ENCODE results near the gene POLL. TPM values are rescaled to one million over a fixed set of nuclear protein-coding genes. Genes with fewer than 3 reads are reported as not detected.

The POLL gene
- total RNA-seq, 1 experiment from 2014 or later = 46.2 TPM

GRCh38 chr10:101569323-101569621 is 18.8 kb downstream of the POLL start (continued):
- TF ChIP-seq NFATC4 (CRISPR knock-in tag; IDR thresholded peaks at IDR 0.05) (no peak), RELA (CRISPR knock-in tag; IDR thresholded peaks at IDR 0.05; ENCODE audit: borderline replicate concordance) (no peak), SOX15 (CRISPR knock-in tag; IDR thresholded peaks at IDR 0.05) (no peak), CREB1 (CRISPR knock-in tag; IDR thresholded peaks at IDR 0.05) (no peak), JUN (CRISPR knock-in tag; IDR thresholded peaks at IDR 0.05) (no peak), ZNF138 (CRISPR knock-in tag; conservative IDR thresholded peaks at IDR 0.05) (no peak), ELF4 (CRISPR knock-in tag; IDR thresholded peaks at IDR 0.05; ENCODE audit: low read depth) (no peak)
- TF ChIP-seq, protein P1, sequence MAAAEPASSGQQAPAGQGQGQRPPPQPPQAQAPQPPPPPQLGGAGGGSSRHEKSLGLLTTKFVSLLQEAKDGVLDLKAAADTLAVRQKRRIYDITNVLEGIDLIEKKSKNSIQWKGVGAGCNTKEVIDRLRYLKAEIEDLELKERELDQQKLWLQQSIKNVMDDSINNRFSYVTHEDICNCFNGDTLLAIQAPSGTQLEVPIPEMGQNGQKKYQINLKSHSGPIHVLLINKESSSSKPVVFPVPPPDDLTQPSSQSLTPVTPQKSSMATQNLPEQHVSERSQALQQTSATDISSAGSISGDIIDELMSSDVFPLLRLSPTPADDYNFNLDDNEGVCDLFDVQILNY (CRISPR knock-in tag; IDR thresholded peaks at IDR 0.05) = no peak
- TF ChIP-seq, protein P2, sequence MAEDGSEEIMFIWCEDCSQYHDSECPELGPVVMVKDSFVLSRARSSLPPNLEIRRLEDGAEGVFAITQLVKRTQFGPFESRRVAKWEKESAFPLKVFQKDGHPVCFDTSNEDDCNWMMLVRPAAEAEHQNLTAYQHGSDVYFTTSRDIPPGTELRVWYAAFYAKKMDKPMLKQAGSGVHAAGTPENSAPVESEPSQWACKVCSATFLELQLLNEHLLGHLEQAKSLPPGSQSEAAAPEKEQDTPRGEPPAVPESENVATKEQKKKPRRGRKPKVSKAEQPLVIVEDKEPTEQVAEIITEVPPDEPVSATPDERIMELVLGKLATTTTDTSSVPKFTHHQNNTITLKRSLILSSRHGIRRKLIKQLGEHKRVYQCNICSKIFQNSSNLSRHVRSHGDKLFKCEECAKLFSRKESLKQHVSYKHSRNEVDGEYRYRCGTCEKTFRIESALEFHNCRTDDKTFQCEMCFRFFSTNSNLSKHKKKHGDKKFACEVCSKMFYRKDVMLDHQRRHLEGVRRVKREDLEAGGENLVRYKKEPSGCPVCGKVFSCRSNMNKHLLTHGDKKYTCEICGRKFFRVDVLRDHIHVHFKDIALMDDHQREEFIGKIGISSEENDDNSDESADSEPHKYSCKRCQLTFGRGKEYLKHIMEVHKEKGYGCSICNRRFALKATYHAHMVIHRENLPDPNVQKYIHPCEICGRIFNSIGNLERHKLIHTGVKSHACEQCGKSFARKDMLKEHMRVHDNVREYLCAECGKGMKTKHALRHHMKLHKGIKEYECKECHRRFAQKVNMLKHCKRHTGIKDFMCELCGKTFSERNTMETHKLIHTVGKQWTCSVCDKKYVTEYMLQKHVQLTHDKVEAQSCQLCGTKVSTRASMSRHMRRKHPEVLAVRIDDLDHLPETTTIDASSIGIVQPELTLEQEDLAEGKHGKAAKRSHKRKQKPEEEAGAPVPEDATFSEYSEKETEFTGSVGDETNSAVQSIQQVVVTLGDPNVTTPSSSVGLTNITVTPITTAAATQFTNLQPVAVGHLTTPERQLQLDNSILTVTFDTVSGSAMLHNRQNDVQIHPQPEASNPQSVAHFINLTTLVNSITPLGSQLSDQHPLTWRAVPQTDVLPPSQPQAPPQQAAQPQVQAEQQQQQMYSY (CRISPR knock-in tag; IDR thresholded peaks at IDR 0.05) = no peak
- TF ChIP-seq, protein P3, sequence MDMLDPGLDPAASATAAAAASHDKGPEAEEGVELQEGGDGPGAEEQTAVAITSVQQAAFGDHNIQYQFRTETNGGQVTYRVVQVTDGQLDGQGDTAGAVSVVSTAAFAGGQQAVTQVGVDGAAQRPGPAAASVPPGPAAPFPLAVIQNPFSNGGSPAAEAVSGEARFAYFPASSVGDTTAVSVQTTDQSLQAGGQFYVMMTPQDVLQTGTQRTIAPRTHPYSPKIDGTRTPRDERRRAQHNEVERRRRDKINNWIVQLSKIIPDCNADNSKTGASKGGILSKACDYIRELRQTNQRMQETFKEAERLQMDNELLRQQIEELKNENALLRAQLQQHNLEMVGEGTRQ (CRISPR knock-in tag; IDR thresholded peaks at IDR 0.05) = no peak
- TF ChIP-seq, protein P4, sequence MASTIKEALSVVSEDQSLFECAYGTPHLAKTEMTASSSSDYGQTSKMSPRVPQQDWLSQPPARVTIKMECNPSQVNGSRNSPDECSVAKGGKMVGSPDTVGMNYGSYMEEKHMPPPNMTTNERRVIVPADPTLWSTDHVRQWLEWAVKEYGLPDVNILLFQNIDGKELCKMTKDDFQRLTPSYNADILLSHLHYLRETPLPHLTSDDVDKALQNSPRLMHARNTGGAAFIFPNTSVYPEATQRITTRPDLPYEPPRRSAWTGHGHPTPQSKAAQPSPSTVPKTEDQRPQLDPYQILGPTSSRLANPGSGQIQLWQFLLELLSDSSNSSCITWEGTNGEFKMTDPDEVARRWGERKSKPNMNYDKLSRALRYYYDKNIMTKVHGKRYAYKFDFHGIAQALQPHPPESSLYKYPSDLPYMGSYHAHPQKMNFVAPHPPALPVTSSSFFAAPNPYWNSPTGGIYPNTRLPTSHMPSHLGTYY (CRISPR knock-in tag; IDR thresholded peaks at IDR 0.05) = no peak
- TF ChIP-seq, protein P5, sequence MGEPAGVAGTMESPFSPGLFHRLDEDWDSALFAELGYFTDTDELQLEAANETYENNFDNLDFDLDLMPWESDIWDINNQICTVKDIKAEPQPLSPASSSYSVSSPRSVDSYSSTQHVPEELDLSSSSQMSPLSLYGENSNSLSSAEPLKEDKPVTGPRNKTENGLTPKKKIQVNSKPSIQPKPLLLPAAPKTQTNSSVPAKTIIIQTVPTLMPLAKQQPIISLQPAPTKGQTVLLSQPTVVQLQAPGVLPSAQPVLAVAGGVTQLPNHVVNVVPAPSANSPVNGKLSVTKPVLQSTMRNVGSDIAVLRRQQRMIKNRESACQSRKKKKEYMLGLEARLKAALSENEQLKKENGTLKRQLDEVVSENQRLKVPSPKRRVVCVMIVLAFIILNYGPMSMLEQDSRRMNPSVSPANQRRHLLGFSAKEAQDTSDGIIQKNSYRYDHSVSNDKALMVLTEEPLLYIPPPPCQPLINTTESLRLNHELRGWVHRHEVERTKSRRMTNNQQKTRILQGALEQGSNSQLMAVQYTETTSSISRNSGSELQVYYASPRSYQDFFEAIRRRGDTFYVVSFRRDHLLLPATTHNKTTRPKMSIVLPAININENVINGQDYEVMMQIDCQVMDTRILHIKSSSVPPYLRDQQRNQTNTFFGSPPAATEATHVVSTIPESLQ (CRISPR knock-in tag; IDR thresholded peaks at IDR 0.05) = no peak

DNA sequence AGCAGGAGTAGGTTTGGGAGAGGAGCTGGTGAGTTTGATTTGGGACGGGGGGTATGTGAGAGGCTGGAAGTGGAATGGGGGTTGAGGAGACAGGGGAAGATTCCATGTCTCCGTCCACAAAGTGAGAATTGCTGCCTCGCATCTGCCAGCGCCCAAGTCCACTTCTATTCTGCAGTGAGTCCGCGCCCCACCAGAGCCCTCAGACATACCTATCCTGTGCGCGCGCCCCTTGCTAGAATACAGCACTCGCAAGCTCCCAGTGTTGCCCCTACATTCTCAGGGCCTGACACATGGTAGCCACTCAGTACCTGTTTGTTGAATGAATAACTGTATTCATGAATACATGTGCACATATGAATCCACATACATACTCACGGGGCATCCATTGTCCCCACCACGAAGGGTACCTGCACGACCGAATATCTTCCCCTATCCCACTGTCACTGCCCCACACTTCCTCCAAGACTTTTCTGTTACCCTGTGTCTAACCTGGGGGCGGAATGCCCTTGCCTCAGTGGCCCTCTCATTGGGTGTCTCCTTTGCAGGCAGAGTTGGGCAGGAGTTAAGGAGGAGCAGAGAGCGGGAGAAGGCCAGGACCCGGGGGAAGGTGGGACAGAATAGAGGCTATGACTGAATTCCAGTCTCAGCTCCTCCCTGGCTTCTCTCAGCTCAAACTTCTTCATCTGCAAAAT is 19.9 kb downstream of the POLL start:
- no peak overlapping the region for H3K27ac Mint-ChIP-seq
- H3K4me3 Mint-ChIP-seq = peak overlapping the region; percentile 20; the same call in 1 of the 2 replicates
- H3K9me3 Mint-ChIP-seq = no peaks in the 10 kb centered on the region
- peaks cover 79% of the 10 kb centered on the region for H3K27me3 Mint-ChIP-seq (ENCODE audit: low read depth)
- no peak for ATAC-seq
- H3K4me1 Mint-ChIP-seq = peaks cover 26% of the 10 kb centered on the region
- no peak for DNase-seq (ENCODE audit: low spot score)
- H3K36me3 Mint-ChIP-seq = no peaks in the 10 kb centered on the region
- POLR2A ChIA-PET = no interaction called here
- CTCF ChIA-PET = interaction anchor here (1.0 to 4.6 kb wide), 8 partner anchors 10 to 354 kb away, joined by 3 to 80 read pairs (median 10); no protein-coding TSS in a partner anchor
- TF ChIP-seq RORB (CRISPR knock-in tag; IDR thresholded peaks at IDR 0.05) = no peak
- TF ChIP-seq MYBL2 (CRISPR knock-in tag; IDR thresholded peaks at IDR 0.05) = no peak
- TF ChIP-seq, protein P6, sequence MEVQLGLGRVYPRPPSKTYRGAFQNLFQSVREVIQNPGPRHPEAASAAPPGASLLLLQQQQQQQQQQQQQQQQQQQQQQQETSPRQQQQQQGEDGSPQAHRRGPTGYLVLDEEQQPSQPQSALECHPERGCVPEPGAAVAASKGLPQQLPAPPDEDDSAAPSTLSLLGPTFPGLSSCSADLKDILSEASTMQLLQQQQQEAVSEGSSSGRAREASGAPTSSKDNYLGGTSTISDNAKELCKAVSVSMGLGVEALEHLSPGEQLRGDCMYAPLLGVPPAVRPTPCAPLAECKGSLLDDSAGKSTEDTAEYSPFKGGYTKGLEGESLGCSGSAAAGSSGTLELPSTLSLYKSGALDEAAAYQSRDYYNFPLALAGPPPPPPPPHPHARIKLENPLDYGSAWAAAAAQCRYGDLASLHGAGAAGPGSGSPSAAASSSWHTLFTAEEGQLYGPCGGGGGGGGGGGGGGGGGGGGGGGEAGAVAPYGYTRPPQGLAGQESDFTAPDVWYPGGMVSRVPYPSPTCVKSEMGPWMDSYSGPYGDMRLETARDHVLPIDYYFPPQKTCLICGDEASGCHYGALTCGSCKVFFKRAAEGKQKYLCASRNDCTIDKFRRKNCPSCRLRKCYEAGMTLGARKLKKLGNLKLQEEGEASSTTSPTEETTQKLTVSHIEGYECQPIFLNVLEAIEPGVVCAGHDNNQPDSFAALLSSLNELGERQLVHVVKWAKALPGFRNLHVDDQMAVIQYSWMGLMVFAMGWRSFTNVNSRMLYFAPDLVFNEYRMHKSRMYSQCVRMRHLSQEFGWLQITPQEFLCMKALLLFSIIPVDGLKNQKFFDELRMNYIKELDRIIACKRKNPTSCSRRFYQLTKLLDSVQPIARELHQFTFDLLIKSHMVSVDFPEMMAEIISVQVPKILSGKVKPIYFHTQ (CRISPR knock-in tag; IDR thresholded peaks at IDR 0.05) = no peak
- TF ChIP-seq ZNF423 (CRISPR knock-in tag; IDR thresholded peaks at IDR 0.05) = no peak
- no peak for TF ChIP-seq ZBTB21 (CRISPR knock-in tag; IDR thresholded peaks at IDR 0.05; ENCODE audit: borderline replicate concordance)
- TF ChIP-seq, protein P7, sequence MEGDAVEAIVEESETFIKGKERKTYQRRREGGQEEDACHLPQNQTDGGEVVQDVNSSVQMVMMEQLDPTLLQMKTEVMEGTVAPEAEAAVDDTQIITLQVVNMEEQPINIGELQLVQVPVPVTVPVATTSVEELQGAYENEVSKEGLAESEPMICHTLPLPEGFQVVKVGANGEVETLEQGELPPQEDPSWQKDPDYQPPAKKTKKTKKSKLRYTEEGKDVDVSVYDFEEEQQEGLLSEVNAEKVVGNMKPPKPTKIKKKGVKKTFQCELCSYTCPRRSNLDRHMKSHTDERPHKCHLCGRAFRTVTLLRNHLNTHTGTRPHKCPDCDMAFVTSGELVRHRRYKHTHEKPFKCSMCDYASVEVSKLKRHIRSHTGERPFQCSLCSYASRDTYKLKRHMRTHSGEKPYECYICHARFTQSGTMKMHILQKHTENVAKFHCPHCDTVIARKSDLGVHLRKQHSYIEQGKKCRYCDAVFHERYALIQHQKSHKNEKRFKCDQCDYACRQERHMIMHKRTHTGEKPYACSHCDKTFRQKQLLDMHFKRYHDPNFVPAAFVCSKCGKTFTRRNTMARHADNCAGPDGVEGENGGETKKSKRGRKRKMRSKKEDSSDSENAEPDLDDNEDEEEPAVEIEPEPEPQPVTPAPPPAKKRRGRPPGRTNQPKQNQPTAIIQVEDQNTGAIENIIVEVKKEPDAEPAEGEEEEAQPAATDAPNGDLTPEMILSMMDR (IDR thresholded peaks at IDR 0.05) = no peak
- TF ChIP-seq SOX15 (CRISPR knock-in tag; IDR thresholded peaks at IDR 0.05) = no peak
- no peak for TF ChIP-seq ZNF138 (CRISPR knock-in tag; conservative IDR thresholded peaks at IDR 0.05)

Data from WTC11 (cell line).